ENCODE data around the gene CD33. TPM values are rescaled to one million over a fixed set of nuclear protein-coding genes. Genes with fewer than 3 reads are reported as not detected.
A peak's percentile ranks its signal among the peaks of the same experiment; 100 is the strongest.

The CD33 gene
- total RNA-seq, 1 experiment from 2014 or later: not detected

GRCh38 chr19:51253088-51253806 is 28.4 kb downstream of the CD33 start:
- ChIA-PET CTCF (no interaction called here), POLR2A (ENCODE audit: low non-redundant PET) (no interaction called here)
- BruUV-seq (replicated peaks): no TSS peak
- DNase-seq (ENCODE audit: low spot score): peak; percentile 9
- intact Hi-C loops (cut with micrococcal nuclease; ENCODE audit: unreplicated experiment): no loop called here
- H3K4me3 ChIP-seq (ENCODE audit: low read depth, low read length, poor library complexity, severe bottlenecking): no peak overlapping the region
- H3K27ac ChIP-seq (ENCODE audit: low read depth, low read length, poor library complexity, severe bottlenecking): no peak overlapping the region
- no peaks in the 10 kb centered on the region for H3K36me3 ChIP-seq (ENCODE audit: insufficient read depth, low read length, poor library complexity, severe bottlenecking)
- H3K27me3 ChIP-seq (replicated peaks; ENCODE audit: insufficient read depth, low read depth, low read length, poor library complexity): no peaks in the 10 kb centered on the region
- no peaks in the 10 kb centered on the region for H3K4me1 ChIP-seq (ENCODE audit: insufficient read depth, low read length, poor library complexity, severe bottlenecking)
- H3K9me3 ChIP-seq (ENCODE audit: low read depth, low read length, poor library complexity, severe bottlenecking): no peaks in the 10 kb centered on the region
- TF ChIP-seq CTCF (conservative IDR thresholded peaks at IDR 0.05; ENCODE audit: low read depth, low read length): no peak
- TF ChIP-seq EZH2 (IDR thresholded peaks at IDR 0.05; ENCODE audit: borderline replicate concordance, low read depth, low read length, poor library complexity, severe bottlenecking): no peak

GRCh38 chr19:51256155-51256625 is 31.3 kb downstream of the CD33 start:
- intact Hi-C loops (cut with micrococcal nuclease; ENCODE audit: unreplicated experiment): no loop called here
- CTCF ChIA-PET: no interaction called here
- Histone ChIP-seq H3K9me3 (ENCODE audit: low read depth, low read length, poor library complexity, severe bottlenecking) (no peaks in the 10 kb centered on the region), H3K4me1 (ENCODE audit: insufficient read depth, low read length, poor library complexity, severe bottlenecking) (no peaks in the 10 kb centered on the region), H3K36me3 (ENCODE audit: insufficient read depth, low read length, poor library complexity, severe bottlenecking) (no peaks in the 10 kb centered on the region), H3K4me3 (ENCODE audit: low read depth, low read length, poor library complexity, severe bottlenecking) (no peak overlapping the region), H3K27me3 (replicated peaks; ENCODE audit: insufficient read depth, low read depth, low read length, poor library complexity) (no peaks in the 10 kb centered on the region), H3K27ac (ENCODE audit: low read depth, low read length, poor library complexity, severe bottlenecking) (no peak overlapping the region)
- TF ChIP-seq CTCF (conservative IDR thresholded peaks at IDR 0.05; ENCODE audit: low read depth, low read length) (no peak), EZH2 (IDR thresholded peaks at IDR 0.05; ENCODE audit: borderline replicate concordance, low read depth, low read length, poor library complexity, severe bottlenecking) (no peak)
- no TSS peak for BruUV-seq (replicated peaks)
- POLR2A ChIA-PET (ENCODE audit: low non-redundant PET): no interaction called here
- DNase-seq (ENCODE audit: low spot score): no peak

GRCh38 chr19:51257471-51257870 is 32.6 kb downstream of the CD33 start:
- ChIA-PET CTCF (no interaction called here), POLR2A (ENCODE audit: low non-redundant PET) (no interaction called here)
- Histone ChIP-seq H3K4me1 (ENCODE audit: insufficient read depth, low read length, poor library complexity, severe bottlenecking) (no peaks in the 10 kb centered on the region), H3K4me3 (ENCODE audit: low read depth, low read length, poor library complexity, severe bottlenecking) (no peak overlapping the region), H3K27ac (ENCODE audit: low read depth, low read length, poor library complexity, severe bottlenecking) (no peak overlapping the region), H3K36me3 (ENCODE audit: insufficient read depth, low read length, poor library complexity, severe bottlenecking) (no peaks in the 10 kb centered on the region), H3K9me3 (ENCODE audit: low read depth, low read length, poor library complexity, severe bottlenecking) (no peaks in the 10 kb centered on the region), H3K27me3 (replicated peaks; ENCODE audit: insufficient read depth, low read depth, low read length, poor library complexity) (no peaks in the 10 kb centered on the region)
- intact Hi-C loops (cut with micrococcal nuclease; ENCODE audit: unreplicated experiment): no loop called here
- DNase-seq (ENCODE audit: low spot score): no peak
- TF ChIP-seq EZH2 (IDR thresholded peaks at IDR 0.05; ENCODE audit: borderline replicate concordance, low read depth, low read length, poor library complexity, severe bottlenecking) (no peak), CTCF (conservative IDR thresholded peaks at IDR 0.05; ENCODE audit: low read depth, low read length) (no peak)
- no TSS peak for BruUV-seq (replicated peaks)

Measured in A673 (cell line).